IMR-90 (cell line): Measurements from ENCODE around the gene GPR3. TPM values are rescaled to one million over a fixed set of nuclear protein-coding genes. Genes with fewer than 3 reads are reported as not detected.

Source experiments
- ATAC-seq: fragments of 200-7000 bp; cut with Tn5 transposase; 2 replicates; pipeline ENCODE4 v1.9.1; 2020; ENCODE audit warnings: low read depth, mild to moderate bottlenecking, moderate library complexity
- BruUV-seq: library from RNA; stranded (reverse); fragments of 400-500 nt; replicated peaks from 2 replicates; lab custom pipeline; 2021; lab: Mats Ljungman, UMichigan
- CTCF ChIA-PET: fragments of 300-600 bp; formaldehyde crosslinking; extraction: SDS; loops from one replicate; lab custom pipeline; 2021; ENCODE audit warnings: antibody characterized with exemption; lab: Yijun Ruan, JAX
- POLR2A ChIA-PET: fragments of 300-600 bp; sonication (Branson Sonifier 250); formaldehyde crosslinking; loops from one replicate; lab custom pipeline; 2022; ENCODE audit warnings: antibody characterized with exemption; ENCODE audit not compliant: unreplicated experiment; lab: Charles Lee
- DNase-seq: peaks from one replicate; pipeline ENCODE4 v3.0.0; 2013
- H2AFZ ChIP-seq: replicated peaks from 2 replicates; pipeline ENCODE3; 2013; ENCODE audit warnings: low read length, mild to moderate bottlenecking; ENCODE audit not compliant: poor library complexity
- H2AK5ac ChIP-seq: 2 replicates; pipeline ENCODE4 v1.6.1; 2013; ENCODE audit warnings: low read depth, low read length, inconsistent platforms
- H2AK9ac ChIP-seq: replicated peaks from 2 replicates; pipeline ENCODE3; 2013; ENCODE audit warnings: mild to moderate bottlenecking, low read depth, low read length, moderate library complexity; ENCODE audit not compliant: poor library complexity
- H2BK120ac ChIP-seq: 2 replicates; pipeline ENCODE4 v1.6.1; 2013; ENCODE audit warnings: low read depth, low read length, inconsistent platforms
- H2BK15ac ChIP-seq: 3 replicates; pipeline ENCODE4 v1.6.1; 2013; ENCODE audit warnings: low read depth, low read length, inconsistent platforms
- H2BK20ac ChIP-seq: 2 replicates; pipeline ENCODE4 v1.6.1; 2013; ENCODE audit warnings: low read depth, mild to moderate bottlenecking, inconsistent platforms, low read length, moderate library complexity
- H2BK5ac ChIP-seq: 2 replicates; pipeline ENCODE4 v1.6.1; 2013; ENCODE audit warnings: mild to moderate bottlenecking, low read depth, low read length, inconsistent platforms; ENCODE audit not compliant: poor library complexity, severe bottlenecking
- H3K14ac ChIP-seq: replicated peaks from 2 replicates; pipeline ENCODE4 v1.6.1; 2013; ENCODE audit warnings: low read depth, low read length, inconsistent platforms
- H3K18ac ChIP-seq: 2 replicates; pipeline ENCODE4 v1.6.1; 2013; ENCODE audit warnings: low read depth, low read length, control low read depth
- H3K23ac ChIP-seq: 2 replicates; pipeline ENCODE4 v1.6.1; 2013; ENCODE audit warnings: low read depth, low read length, inconsistent platforms
- H3K27ac ChIP-seq: 2 replicates; pipeline ENCODE4 v1.5.1; 2013; ENCODE audit warnings: mild to moderate bottlenecking, control low read depth, low read length; ENCODE audit not compliant: insufficient read depth
- H3K27me3 ChIP-seq: 2 replicates; pipeline ENCODE4 v1.6.1; 2013; ENCODE audit warnings: low read length; ENCODE audit not compliant: control insufficient read depth, insufficient read depth
- H3K36me3 ChIP-seq: 2 replicates; pipeline ENCODE4 v1.6.1; 2013; ENCODE audit warnings: low read length, mixed read lengths; ENCODE audit not compliant: control insufficient read depth, insufficient read depth
- H3K4ac ChIP-seq: 2 replicates; pipeline ENCODE4 v1.6.1; 2013; ENCODE audit warnings: low read depth, low read length, inconsistent platforms
- H3K4me1 ChIP-seq: 2 replicates; pipeline ENCODE4 v1.6.1; 2013; ENCODE audit warnings: low read length, mixed read lengths; ENCODE audit not compliant: control insufficient read depth, insufficient read depth
- H3K4me2 ChIP-seq: 2 replicates; pipeline ENCODE4 v1.6.1; 2013; ENCODE audit warnings: low read depth, mild to moderate bottlenecking, control low read depth, low read length, moderate library complexity
- H3K4me3 ChIP-seq: 2 replicates; pipeline ENCODE4 v1.5.1; 2013; ENCODE audit warnings: low read depth, mild to moderate bottlenecking, control low read depth, low read length, moderate library complexity; ENCODE audit not compliant: insufficient read depth
- H3K56ac ChIP-seq: 2 replicates; pipeline ENCODE4 v1.6.1; 2013; ENCODE audit warnings: low read length, inconsistent platforms; ENCODE audit not compliant: insufficient read depth; ENCODE audit errors: extremely low read depth
- H3K79me1 ChIP-seq, 2 experiments: 2 replicates each; pipeline ENCODE4 v1.6.1; 2013; ENCODE audit warnings: low read length in 2 of 2, inconsistent platforms in 1 of 2, low read depth in 1 of 2
- H3K9ac ChIP-seq: 2 replicates; pipeline ENCODE4 v1.6.1; 2013; ENCODE audit warnings: low read depth, low read length, control low read depth
- H3K9me1 ChIP-seq: 2 replicates; pipeline ENCODE4 v1.6.1; 2013; ENCODE audit warnings: low read length, inconsistent platforms; ENCODE audit not compliant: insufficient read depth
- H3K9me3 ChIP-seq: 2 replicates; pipeline ENCODE4 v1.6.1; 2013; ENCODE audit warnings: low read length; ENCODE audit not compliant: control insufficient read depth, insufficient read depth
- H4K20me1 ChIP-seq: 2 replicates; pipeline ENCODE4 v1.6.1; 2013; ENCODE audit warnings: low read length, inconsistent platforms; ENCODE audit not compliant: insufficient read depth
- H4K5ac ChIP-seq: 2 replicates; pipeline ENCODE4 v1.6.1; 2013; ENCODE audit warnings: mild to moderate bottlenecking, low read depth, low read length, control low read depth
- H4K8ac ChIP-seq, 2 experiments: 2 replicates each; pipeline ENCODE4 v1.6.1; 2013; ENCODE audit warnings: low read depth in 2 of 2, low read length in 2 of 2, control low read depth in 1 of 2, inconsistent platforms in 1 of 2
- H4K91ac ChIP-seq: 2 replicates; pipeline ENCODE4 v1.6.1; 2013; ENCODE audit warnings: low read depth, low read length, inconsistent platforms; ENCODE audit not compliant: insufficient read depth
- BHLHE40 ChIP-seq: fragments of 150-350 bp; IDR thresholded peaks from 2 replicates; pipeline ENCODE4 v1.6.1; 2016; ENCODE audit warnings: mild to moderate bottlenecking, low read depth, low read length
- ELK1 ChIP-seq: fragments of 150-350 bp; IDR thresholded peaks from 2 replicates; pipeline ENCODE4 v1.6.1; 2016; ENCODE audit warnings: low read depth, mild to moderate bottlenecking, low read length, moderate library complexity, borderline replicate concordance
- FOS ChIP-seq: fragments of 150-350 bp; IDR thresholded peaks from 2 replicates; pipeline ENCODE4 v1.6.1; 2016; ENCODE audit warnings: low read depth, low read length
- MAFK ChIP-seq: IDR thresholded peaks from 2 replicates; pipeline ENCODE4 v1.6.1; 2012; ENCODE audit warnings: low read depth, low read length, improper control_type of control experiment
- MAZ ChIP-seq: IDR thresholded peaks from 2 replicates; pipeline ENCODE4 v1.6.1; 2012; ENCODE audit warnings: low read depth, mild to moderate bottlenecking, low read length, improper control_type of control experiment, moderate library complexity, borderline replicate concordance
- NFE2L2 ChIP-seq: fragments of 150-350 bp; IDR thresholded peaks from 2 replicates; pipeline ENCODE4 v1.6.1; 2016; ENCODE audit warnings: low read depth, mild to moderate bottlenecking, low read length
- POLR2A ChIP-seq: IDR thresholded peaks from 2 replicates; pipeline ENCODE4 v1.6.1; 2012; ENCODE audit warnings: mild to moderate bottlenecking, low read depth, low read length
- RAD21 ChIP-seq: IDR thresholded peaks from 2 replicates; pipeline ENCODE4 v1.6.1; 2012; ENCODE audit warnings: low read length, improper control_type of control experiment
- RCOR1 ChIP-seq: IDR thresholded peaks from 2 replicates; pipeline ENCODE4 v1.6.1; 2012; ENCODE audit warnings: mild to moderate bottlenecking, low read length, improper control_type of control experiment; ENCODE audit not compliant: insufficient replicate concordance
- RFX5 ChIP-seq: IDR thresholded peaks from 2 replicates; pipeline ENCODE4 v1.8.0; 2012; ENCODE audit warnings: low read depth, mild to moderate bottlenecking, low read length, moderate library complexity
- WGBS, 2 experiments: methylation state at CpG; one replicate each; pipeline versions ENCODE4 v1.1.5 to v1.1.7; 2013; ENCODE audit warnings: missing lambda C conversion rate in 2 of 2; ENCODE audit not compliant: insufficient read length in 1 of 2; ENCODE audit errors: extremely low coverage in 2 of 2; 5-methylcytosine and 5-hydroxymethylcytosine counted together
- dilution Hi-C: fragments of 300-500 bp; cut with HindIII; formaldehyde crosslinking; loops from one replicate; pipeline ENCODE4 v1.14.3; 2018; ENCODE audit warnings: low sequenced_read_pairs; ENCODE audit not compliant: unreplicated experiment
- in situ Hi-C: fragments of 300-500 bp; cut with MboI; formaldehyde crosslinking; loops from 3 replicates; pipeline ENCODE4 v1.14.3; 2019; ENCODE audit warnings: low sequenced_read_pairs, inconsistent platforms, mixed read lengths
- intact Hi-C: fragments of 100-400 bp; cut with micrococcal nuclease; formaldehyde crosslinking; loops from 2 replicates; pipeline ENCODE4 v1.10.0; 2022
- polyA plus RNA-seq, 3 experiments: library from polyadenylated mRNA; depleted of rRNA; stranded (reverse); fragments of >200 nt; gene quantifications; 2 replicates each; pipeline ENCODE4 v1.2.3, GENCODE V29; 2012; ENCODE audit warnings: low replicate concordance in 1 of 3
- total RNA-seq: library from RNA; depleted of rRNA; stranded (reverse); fragments of >200 nt; gene quantifications from 2 replicates; pipeline ENCODE4 v1.2.3, GENCODE V29; 2012

The GPR3 gene
- total and polyA plus RNA-seq, 2 of the 4 experiments (the other 2 are of a cell fraction), result 0.72 to 4.8 TPM

GRCh38 chr1:27380766-27381733, 11.4 kb upstream of the GPR3 start:
- H3K4me2 ChIP-seq, result no peak overlapping the region
- no peak overlapping the region for H4K91ac ChIP-seq
- no peak overlapping the region for H4K8ac ChIP-seq
- no peak overlapping the region for H2AFZ ChIP-seq
- no peak overlapping the region for H2BK120ac ChIP-seq
- no peak overlapping the region for H2BK5ac ChIP-seq
- no peak overlapping the region for H3K18ac ChIP-seq
- peak overlapping the region; percentile 81 for H2AK9ac ChIP-seq
- ATAC-seq (no peak), DNase-seq (no peak)
- H2BK20ac ChIP-seq, result no peak overlapping the region
- ChIA-PET CTCF (interaction anchor here (0.8 kb wide), 1 partner anchor 14 kb away, joined by 3 read pairs; the partner anchor contains the start of gene MAP3K6), POLR2A (no interaction called here)
- H3K4me3 ChIP-seq, result no peak overlapping the region
- in situ Hi-C loops, result no loop called here
- no peak overlapping the region for H3K23ac ChIP-seq
- H3K4me1 ChIP-seq, result no peaks in the 10 kb centered on the region
- H3K79me1 ChIP-seq, result no peaks in the 10 kb centered on the region
- no peak overlapping the region for H3K14ac ChIP-seq
- TF ChIP-seq POLR2A (no peak), ELK1 (no peak), RFX5 (no peak), RAD21 (no peak), RCOR1 (no peak), NFE2L2 (no peak), FOS (no peak), BHLHE40 (no peak), MAZ (no peak), MAFK (no peak)
- no peak overlapping the region for H2BK15ac ChIP-seq
- H3K9ac ChIP-seq, result no peak overlapping the region
- intact Hi-C loops, result no loop called here
- no peaks in the 10 kb centered on the region for H3K9me1 ChIP-seq
- dilution Hi-C loops, result no loop called here
- H3K9me3 ChIP-seq, result no peaks in the 10 kb centered on the region
- 55% methylated on average over 2 of the region's 12 CpGs; no CpG with 5 or more reads in 1 of the 2 experiments for WGBS, 2 experiments
- H3K27me3 ChIP-seq, result peaks cover 31% of the 10 kb centered on the region
- no peak overlapping the region for H4K5ac ChIP-seq
- no peak overlapping the region for H3K27ac ChIP-seq
- no peaks in the 10 kb centered on the region for H3K36me3 ChIP-seq
- no peaks in the 10 kb centered on the region; the same call in 1 of the 2 replicates for H4K20me1 ChIP-seq
- no TSS peak for BruUV-seq
- no peak overlapping the region for H3K56ac ChIP-seq
- H2AK5ac ChIP-seq, result no peak overlapping the region
- no peak overlapping the region for H3K4ac ChIP-seq
